ENCODE measurements around the gene GPR137C.

Gene GPR137C

DNA sequence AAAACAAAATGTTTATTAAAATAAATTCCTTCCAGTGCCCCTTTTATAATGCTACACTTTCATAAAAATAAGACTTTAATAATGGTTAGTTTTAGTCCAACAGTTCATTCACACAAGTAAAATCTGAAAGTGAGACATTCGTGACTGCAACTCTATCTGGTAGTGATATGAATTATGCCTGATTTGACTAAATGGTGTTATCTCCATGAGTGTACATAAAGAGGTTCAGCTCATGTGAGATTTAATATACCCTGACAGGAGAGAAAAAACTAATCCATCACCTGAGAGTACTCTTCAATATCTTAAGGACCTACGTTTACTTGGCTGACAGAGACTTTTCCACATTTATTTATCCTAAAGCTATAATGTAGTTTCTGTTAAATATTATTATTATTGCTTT, 108.7 kb downstream of the GPR137C start:
- Histone ChIP-seq H2AFZ (ENCODE audit: low read length, unreplicated experiment) (no peak overlapping the region), H3K79me2 (ENCODE audit: control insufficient read depth, insufficient read depth, low read length, unreplicated experiment) (no peaks in the 10 kb centered on the region), H3K4me1 (ENCODE audit: control insufficient read depth, insufficient read depth, low read length, unreplicated experiment) (no peaks in the 10 kb centered on the region), H3K27ac (ENCODE audit: low read depth, low read length) (no peak overlapping the region), H3K36me3 (ENCODE audit: insufficient read depth, low read length) (peaks cover 26% of the 10 kb centered on the region), H3K4me3 (ENCODE audit: low read depth, low read length) (no peak overlapping the region), H3K27me3 (ENCODE audit: insufficient read depth, low read length) (no peaks in the 10 kb centered on the region)

- Histone ChIP-seq H3K27me3 (ENCODE audit: insufficient read depth, low read length) (no peaks in the 10 kb centered on the region), H3K36me3 (ENCODE audit: insufficient read depth, low read length) (peaks cover 21% of the 10 kb centered on the region), H3K79me2 (ENCODE audit: control insufficient read depth, insufficient read depth, low read length, unreplicated experiment) (no peaks in the 10 kb centered on the region), H3K4me1 (ENCODE audit: control insufficient read depth, insufficient read depth, low read length, unreplicated experiment) (no peaks in the 10 kb centered on the region), H3K4me3 (ENCODE audit: low read depth, low read length) (no peak overlapping the region), H2AFZ (ENCODE audit: low read length, unreplicated experiment) (no peak overlapping the region), H3K27ac (ENCODE audit: low read depth, low read length) (no peak overlapping the region)
Observed at GRCh38 chr14:52663850-52664249, 111.2 kb downstream of the GPR137C start.

GRCh38 chr14:52678591-52678990, 126.0 kb downstream of the GPR137C start:
- H3K27ac ChIP-seq (ENCODE audit: low read depth, low read length), result no peak overlapping the region
- H3K79me2 ChIP-seq (ENCODE audit: control insufficient read depth, insufficient read depth, low read length, unreplicated experiment), result peaks cover 12% of the 10 kb centered on the region
- no peaks in the 10 kb centered on the region for H3K27me3 ChIP-seq (ENCODE audit: insufficient read depth, low read length)
- no peaks in the 10 kb centered on the region for H3K4me1 ChIP-seq (ENCODE audit: control insufficient read depth, insufficient read depth, low read length, unreplicated experiment)
- no peak overlapping the region for H3K4me3 ChIP-seq (ENCODE audit: low read depth, low read length)
- H2AFZ ChIP-seq (ENCODE audit: low read length, unreplicated experiment), result no peak overlapping the region
- peaks cover 29% of the 10 kb centered on the region for H3K36me3 ChIP-seq (ENCODE audit: insufficient read depth, low read length)

DNA sequence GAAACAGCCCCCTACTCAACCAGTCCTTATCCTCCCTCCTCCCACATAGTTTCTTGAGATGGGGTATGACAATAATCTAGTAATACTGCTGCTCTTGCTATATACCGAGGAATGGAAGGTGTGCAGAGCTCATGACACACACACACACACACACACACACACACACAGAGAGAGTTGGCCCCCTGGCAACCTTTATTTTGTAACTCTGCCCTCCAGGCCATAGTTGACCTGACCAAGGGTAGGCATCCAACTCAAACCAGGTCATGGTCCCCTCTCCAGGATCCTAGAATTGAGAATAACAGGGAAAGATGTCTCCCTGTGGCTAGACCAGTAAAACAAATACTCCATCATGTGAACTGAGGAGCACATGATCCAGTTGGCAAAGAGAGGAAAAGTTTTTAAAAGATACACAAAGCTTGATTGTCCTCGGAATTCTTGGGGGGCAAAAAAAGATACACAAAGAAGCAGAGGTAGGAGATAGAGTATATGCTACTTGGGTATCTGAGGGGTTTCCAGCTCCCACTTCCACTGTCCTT, 131.4 kb downstream of the GPR137C start:
- Histone ChIP-seq H2AFZ (ENCODE audit: low read length, unreplicated experiment) (no peak overlapping the region), H3K4me1 (ENCODE audit: control insufficient read depth, insufficient read depth, low read length, unreplicated experiment) (peaks cover 4% of the 10 kb centered on the region), H3K27me3 (ENCODE audit: insufficient read depth, low read length) (no peaks in the 10 kb centered on the region), H3K79me2 (ENCODE audit: control insufficient read depth, insufficient read depth, low read length, unreplicated experiment) (peaks cover 65% of the 10 kb centered on the region), H3K27ac (ENCODE audit: low read depth, low read length) (no peak overlapping the region), H3K4me3 (ENCODE audit: low read depth, low read length) (no peak overlapping the region), H3K36me3 (ENCODE audit: insufficient read depth, low read length) (peaks cover 5% of the 10 kb centered on the region)

- H3K4me1 ChIP-seq (ENCODE audit: control insufficient read depth, insufficient read depth, low read length, unreplicated experiment), result peaks cover 6% of the 10 kb centered on the region
- peaks cover 81% of the 10 kb centered on the region for H3K79me2 ChIP-seq (ENCODE audit: control insufficient read depth, insufficient read depth, low read length, unreplicated experiment)
- no peak overlapping the region for H3K4me3 ChIP-seq (ENCODE audit: low read depth, low read length)
Observed at GRCh38 chr14:52686176-52686575, 133.5 kb downstream of the GPR137C start.

More at GRCh38 chr14:52686176-52686575, 133.5 kb downstream of the GPR137C start:
- H3K36me3 ChIP-seq (ENCODE audit: insufficient read depth, low read length), result no peaks in the 10 kb centered on the region; the same call in 1 of the 2 replicates
- no peaks in the 10 kb centered on the region for H3K27me3 ChIP-seq (ENCODE audit: insufficient read depth, low read length)
- no peak overlapping the region for H3K27ac ChIP-seq (ENCODE audit: low read depth, low read length)
- H2AFZ ChIP-seq (ENCODE audit: low read length, unreplicated experiment), result no peak overlapping the region

Measured in ACC112 (cell line).